ENCODE results near the gene IYD.

The IYD gene

DNA sequence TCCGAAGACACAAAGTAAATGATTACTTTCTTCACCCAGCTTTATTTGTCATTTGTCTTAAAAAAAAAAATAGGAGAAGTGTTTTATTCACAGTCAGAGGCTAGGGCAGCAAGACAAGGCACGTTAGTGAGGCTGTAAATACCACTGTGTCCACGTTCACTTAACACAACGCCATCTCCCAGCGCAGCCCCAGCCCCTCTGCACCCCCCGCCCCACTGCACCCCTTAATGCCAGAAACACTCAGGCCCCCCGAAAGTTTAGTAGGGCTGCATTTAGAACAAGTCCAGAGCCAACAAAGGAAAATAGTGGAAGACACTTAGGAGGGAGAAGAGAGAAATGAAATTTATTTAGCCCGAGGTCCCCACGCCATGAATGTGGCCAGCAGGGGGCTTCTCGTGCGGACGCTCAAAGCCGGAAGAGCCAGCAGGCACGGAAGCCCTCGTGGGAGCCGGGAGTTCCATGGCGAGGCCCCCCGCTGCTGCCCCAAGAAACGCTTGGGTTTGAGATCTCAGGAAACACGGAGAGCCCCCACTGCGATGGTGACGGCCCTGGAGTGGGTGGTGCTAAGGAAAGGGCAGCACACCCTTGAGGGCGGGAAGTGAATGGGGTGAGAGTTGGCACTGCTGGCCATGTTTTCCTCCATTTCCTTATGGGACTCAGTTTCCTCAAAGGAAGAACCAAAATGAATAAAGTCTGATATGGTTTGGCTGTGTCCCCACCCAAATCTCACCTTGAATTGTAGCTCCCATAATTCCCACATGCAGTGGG lies 50.2 kb downstream of the IYD start:
- H3K4me2 ChIP-seq (ENCODE audit: insufficient read depth, low read length), result no peak overlapping the region
- H3K27ac ChIP-seq (ENCODE audit: low read length), result no peak overlapping the region
- TF ChIP-seq, protein P1, sequence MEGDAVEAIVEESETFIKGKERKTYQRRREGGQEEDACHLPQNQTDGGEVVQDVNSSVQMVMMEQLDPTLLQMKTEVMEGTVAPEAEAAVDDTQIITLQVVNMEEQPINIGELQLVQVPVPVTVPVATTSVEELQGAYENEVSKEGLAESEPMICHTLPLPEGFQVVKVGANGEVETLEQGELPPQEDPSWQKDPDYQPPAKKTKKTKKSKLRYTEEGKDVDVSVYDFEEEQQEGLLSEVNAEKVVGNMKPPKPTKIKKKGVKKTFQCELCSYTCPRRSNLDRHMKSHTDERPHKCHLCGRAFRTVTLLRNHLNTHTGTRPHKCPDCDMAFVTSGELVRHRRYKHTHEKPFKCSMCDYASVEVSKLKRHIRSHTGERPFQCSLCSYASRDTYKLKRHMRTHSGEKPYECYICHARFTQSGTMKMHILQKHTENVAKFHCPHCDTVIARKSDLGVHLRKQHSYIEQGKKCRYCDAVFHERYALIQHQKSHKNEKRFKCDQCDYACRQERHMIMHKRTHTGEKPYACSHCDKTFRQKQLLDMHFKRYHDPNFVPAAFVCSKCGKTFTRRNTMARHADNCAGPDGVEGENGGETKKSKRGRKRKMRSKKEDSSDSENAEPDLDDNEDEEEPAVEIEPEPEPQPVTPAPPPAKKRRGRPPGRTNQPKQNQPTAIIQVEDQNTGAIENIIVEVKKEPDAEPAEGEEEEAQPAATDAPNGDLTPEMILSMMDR (IDR thresholded peaks at IDR 0.05; ENCODE audit: borderline replicate concordance, extremely low read depth, low read length, poor library complexity, severe bottlenecking), result peak; percentile 23
- no peak for TF ChIP-seq EZH2 (IDR thresholded peaks at IDR 0.05; ENCODE audit: borderline replicate concordance, low read depth, low read length, severe bottlenecking)
- H4K20me1 ChIP-seq (ENCODE audit: insufficient read depth, low read length), result no peaks in the 10 kb centered on the region
- peaks cover 18% of the 10 kb centered on the region for H3K27me3 ChIP-seq (ENCODE audit: insufficient read depth, low read length, poor library complexity)
- DNase-seq (no peak), ATAC-seq (ENCODE audit: insufficient read depth, low read depth) (no peak)
- H3K9ac ChIP-seq (ENCODE audit: low read depth, low read length), result no peak overlapping the region
- H3K4me3 ChIP-seq (ENCODE audit: low read depth in 1 of 2, low read length in 2 of 2), result no peak overlapping the region
- no peaks in the 10 kb centered on the region for H3K79me2 ChIP-seq (ENCODE audit: insufficient read depth, low read length)
- no peaks in the 10 kb centered on the region for H3K36me3 ChIP-seq (ENCODE audit: insufficient read depth, low read length)
- H3K9me3 ChIP-seq (ENCODE audit: insufficient read depth, low read length, severe bottlenecking), result no peaks in the 10 kb centered on the region
- H2AFZ ChIP-seq (ENCODE audit: low read depth, low read length), result no peak overlapping the region
- no peaks in the 10 kb centered on the region; the same call in 1 of the 2 replicates for H3K4me1 ChIP-seq (ENCODE audit: insufficient read depth, low read length)

DNA sequence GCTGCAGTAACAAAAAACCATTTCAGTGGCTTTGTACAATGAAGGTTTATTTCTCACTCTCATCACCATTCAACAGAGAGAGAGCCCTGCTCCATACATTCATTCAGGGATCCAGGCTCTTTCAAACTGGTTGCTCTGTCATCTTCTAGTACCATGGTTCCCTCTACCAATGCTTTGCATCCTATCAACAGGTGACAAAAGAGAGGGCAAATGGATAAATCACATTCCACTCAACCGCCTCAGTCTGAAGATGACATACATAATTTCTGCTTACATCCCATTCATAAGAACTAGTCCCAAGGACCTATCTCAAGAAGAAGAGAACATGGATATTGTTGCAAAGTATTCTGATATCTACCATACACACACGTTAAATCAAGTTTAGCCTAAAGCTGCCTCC lies 51.6 kb downstream of the IYD start:
- H3K9ac ChIP-seq (ENCODE audit: low read depth, low read length), result no peak overlapping the region
- H3K27me3 ChIP-seq (ENCODE audit: insufficient read depth, low read length, poor library complexity), result peaks cover 16% of the 10 kb centered on the region
- TF ChIP-seq EZH2 (IDR thresholded peaks at IDR 0.05; ENCODE audit: borderline replicate concordance, low read depth, low read length, severe bottlenecking), result no peak
- TF ChIP-seq, protein P1 (IDR thresholded peaks at IDR 0.05; ENCODE audit: borderline replicate concordance, extremely low read depth, low read length, poor library complexity, severe bottlenecking), result no peak

DNA sequence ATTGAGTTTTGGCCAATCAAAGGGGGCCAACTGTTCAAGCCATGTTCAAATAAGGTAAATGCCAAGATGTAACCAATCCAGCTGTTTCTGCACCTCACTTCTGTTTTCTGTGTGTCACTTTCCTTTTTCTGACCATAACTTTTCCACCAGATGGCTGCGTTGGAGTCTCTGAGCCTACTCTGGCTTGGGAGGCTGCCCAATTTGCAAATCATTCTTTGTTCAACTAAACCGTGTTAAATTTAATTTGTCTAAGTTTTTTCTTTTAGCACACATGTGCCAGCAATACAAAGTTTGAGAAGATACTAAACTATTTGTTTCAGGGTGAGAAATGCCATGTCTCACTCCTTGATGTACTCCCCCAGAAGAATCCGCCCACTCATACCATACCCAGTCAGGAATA lies 52.1 kb downstream of the IYD start:
- ATAC-seq (ENCODE audit: insufficient read depth, low read depth) (no peak), DNase-seq (no peak)
- Histone ChIP-seq H3K79me2 (ENCODE audit: insufficient read depth, low read length) (no peaks in the 10 kb centered on the region), H3K36me3 (ENCODE audit: insufficient read depth, low read length) (no peaks in the 10 kb centered on the region), H3K4me1 (ENCODE audit: insufficient read depth, low read length) (no peaks in the 10 kb centered on the region; the same call in 1 of the 2 replicates), H3K27ac (ENCODE audit: low read length) (no peak overlapping the region), H3K9ac (ENCODE audit: low read depth, low read length) (no peak overlapping the region), H3K27me3 (ENCODE audit: insufficient read depth, low read length, poor library complexity) (peaks cover 14% of the 10 kb centered on the region), H2AFZ (ENCODE audit: low read depth, low read length) (no peak overlapping the region), H4K20me1 (ENCODE audit: insufficient read depth, low read length) (no peaks in the 10 kb centered on the region), H3K9me3 (ENCODE audit: insufficient read depth, low read length, severe bottlenecking) (peaks cover 10% of the 10 kb centered on the region), H3K4me3 (ENCODE audit: low read depth in 1 of 2, low read length in 2 of 2) (no peak overlapping the region), H3K4me2 (ENCODE audit: insufficient read depth, low read length) (no peak overlapping the region)
- TF ChIP-seq EZH2 (IDR thresholded peaks at IDR 0.05; ENCODE audit: borderline replicate concordance, low read depth, low read length, severe bottlenecking), result no peak
- TF ChIP-seq, protein P1 (IDR thresholded peaks at IDR 0.05; ENCODE audit: borderline replicate concordance, extremely low read depth, low read length, poor library complexity, severe bottlenecking), result no peak

More for the DNA sequence above, 51.6 kb downstream of the IYD start:
- H3K4me2 ChIP-seq (ENCODE audit: insufficient read depth, low read length), result no peak overlapping the region
- H2AFZ ChIP-seq (ENCODE audit: low read depth, low read length), result no peak overlapping the region
- H3K9me3 ChIP-seq (ENCODE audit: insufficient read depth, low read length, severe bottlenecking), result peaks cover 10% of the 10 kb centered on the region
- no peaks in the 10 kb centered on the region for H4K20me1 ChIP-seq (ENCODE audit: insufficient read depth, low read length)
- H3K4me3 ChIP-seq (ENCODE audit: low read depth in 1 of 2, low read length in 2 of 2), result no peak overlapping the region
- H3K36me3 ChIP-seq (ENCODE audit: insufficient read depth, low read length), result no peaks in the 10 kb centered on the region
- DNase-seq, result no peak
- H3K4me1 ChIP-seq (ENCODE audit: insufficient read depth, low read length), result no peaks in the 10 kb centered on the region; the same call in 1 of the 2 replicates
- no peak for ATAC-seq (ENCODE audit: insufficient read depth, low read depth)
- H3K79me2 ChIP-seq (ENCODE audit: insufficient read depth, low read length), result no peaks in the 10 kb centered on the region
- no peak overlapping the region for H3K27ac ChIP-seq (ENCODE audit: low read length)

All from DND-41 (cell line).